B cell (primary cell): ENCODE measurements around the gene FCN1. TPM values are rescaled to one million over a fixed set of nuclear protein-coding genes. Genes with fewer than 3 reads are reported as not detected.

Experiments used
- ATAC-seq: fragments of 200-7000 bp; cut with Tn5 transposase; one replicate; pipeline ENCODE4 v1.10.0; 2021; ENCODE audit warnings: low read depth, mild to moderate bottlenecking, moderate number of reproducible peaks, moderate library complexity
- CTCF ChIA-PET: fragments of 350-600 bp; sonication (Branson Sonifier 250); formaldehyde crosslinking; loops from one replicate; lab custom pipeline; 2021; ENCODE audit warnings: antibody characterized with exemption, inconsistent platforms; lab: Charles Lee
- POLR2A ChIA-PET: fragments of 350-600 bp; sonication (Branson Sonifier 250); formaldehyde crosslinking; loops from one replicate; lab custom pipeline; 2021; ENCODE audit warnings: antibody characterized with exemption; lab: Charles Lee
- DNase-seq: peaks from one replicate; pipeline ENCODE4 v3.0.0; 2013
- H2AFZ ChIP-seq: 2 replicates; pipeline ENCODE4 v1.6.1; 2012; ENCODE audit warnings: mild to moderate bottlenecking, low read depth, low read length; ENCODE audit not compliant: insufficient read depth, poor library complexity, severe bottlenecking
- H3K27ac ChIP-seq, 2 donors: 1 replicate in 1 of 2; 2 replicates in 1 of 2; pipeline ENCODE4 v1.5.1; 2012 to 2013; ENCODE audit warnings: low read length in 2 of 2, mild to moderate bottlenecking in 2 of 2, moderate library complexity in 1 of 2
- H3K27me3 ChIP-seq, 4 experiments: fragments of 200-600 bp in 1 of 4; sonication (generic) in 1 of 4; replicated peaks in 1 of 4; 1 replicate in 2 of 4; 2 replicates in 2 of 4; pipeline versions ENCODE4 v1.6.1 to v1.7.0; 2013 to 2016; ENCODE audit warnings: low read length in 3 of 4, mild to moderate bottlenecking in 2 of 4, mixed read lengths in 1 of 4, moderate library complexity in 1 of 4; ENCODE audit not compliant: insufficient read depth in 4 of 4, control insufficient read depth in 3 of 4; ENCODE audit errors: control extremely low read depth in 1 of 4
- H3K36me3 ChIP-seq, 2 experiments: replicated peaks in 1 of 2; 1 replicate in 1 of 2; 2 replicates in 1 of 2; pipeline versions ENCODE4 v1.6.1 to v1.7.1; 2013; ENCODE audit warnings: low read length in 1 of 2; ENCODE audit not compliant: insufficient read depth in 2 of 2, control insufficient read depth in 1 of 2; ENCODE audit errors: control extremely low read depth in 1 of 2, extremely low read depth in 1 of 2
- H3K4me1 ChIP-seq, 2 donors: fragments of 200-600 bp in 1 of 2; sonication (generic) in 1 of 2; 1 replicate in 1 of 2; 2 replicates in 1 of 2; pipeline versions ENCODE4 v1.5.1 to v1.6.1; 2013 to 2017; ENCODE audit warnings: low read length in 2 of 2; ENCODE audit not compliant: control insufficient read depth in 2 of 2, insufficient read depth in 2 of 2
- H3K4me2 ChIP-seq: replicated peaks from 2 replicates; pipeline ENCODE3; 2012; ENCODE audit warnings: mild to moderate bottlenecking, low read depth, low read length; ENCODE audit not compliant: poor library complexity, severe bottlenecking
- H3K4me3 ChIP-seq, 5 experiments: fragments of 200-600 bp in 1 of 5; sonication (generic) in 1 of 5; 1 replicate in 3 of 5; 2 replicates in 2 of 5; pipeline versions ENCODE4 v1.5.1 to v1.7.0; 2011 to 2016; ENCODE audit warnings: low read length in 4 of 5, mild to moderate bottlenecking in 4 of 5, low read depth in 2 of 5, control low read depth in 1 of 5, moderate library complexity in 1 of 5; ENCODE audit not compliant: insufficient read depth in 1 of 5; ENCODE audit errors: control extremely low read depth in 1 of 5, extremely low read depth in 1 of 5
- H3K79me2 ChIP-seq: fragments of 200-600 bp; sonication (generic); one replicate; pipeline ENCODE4 v1.6.0; 2016; ENCODE audit warnings: low read length; ENCODE audit not compliant: control insufficient read depth, insufficient read depth
- H3K9ac ChIP-seq: fragments of 200-600 bp; sonication (generic); 2 replicates; pipeline ENCODE4 v1.6.1; 2017; ENCODE audit warnings: mild to moderate bottlenecking, low read length, moderate library complexity
- H3K9me3 ChIP-seq, 3 donors: one replicate each; pipeline versions ENCODE4 v1.6.1 to v1.7.1; 2013; ENCODE audit warnings: low read length in 2 of 3; ENCODE audit not compliant: control insufficient read depth in 2 of 3, insufficient read depth in 1 of 3; ENCODE audit errors: control extremely low read depth in 1 of 3
- H4K20me1 ChIP-seq: 2 replicates; pipeline ENCODE4 v1.6.0; 2012; ENCODE audit warnings: mild to moderate bottlenecking, low read length; ENCODE audit not compliant: insufficient read depth, control insufficient read depth, poor library complexity, severe bottlenecking
- H3K27ac Mint-ChIP-seq: one replicate; pipeline ENCODE4 v1.8.0; 2021; ENCODE audit warnings: mixed read lengths
- H3K27me3 Mint-ChIP-seq: one replicate; pipeline ENCODE4 v1.8.0; 2021; ENCODE audit warnings: mixed read lengths
- H3K4me1 Mint-ChIP-seq: one replicate; pipeline ENCODE4 v1.8.0; 2021; ENCODE audit warnings: mixed read lengths
- H3K4me3 Mint-ChIP-seq: one replicate; pipeline ENCODE4 v1.8.0; 2021; ENCODE audit warnings: mixed read lengths
- H3K9me3 Mint-ChIP-seq: one replicate; pipeline ENCODE4 v1.8.0; 2022; ENCODE audit warnings: mixed read lengths; ENCODE audit not compliant: insufficient read depth
- CTCF ChIP-seq: fragments of 200-600 bp; IDR thresholded peaks from one replicate; pipeline ENCODE4 v1.8.0; 2022; ENCODE audit warnings: antibody characterized with exemption, mild to moderate bottlenecking
- EZH2 ChIP-seq: IDR thresholded peaks from 2 replicates; pipeline ENCODE4 v1.6.1; 2012; ENCODE audit warnings: borderline replicate concordance, low read depth, mild to moderate bottlenecking, moderate library complexity, low read length; ENCODE audit not compliant: insufficient read depth, poor library complexity, severe bottlenecking
- WGBS: methylation state at CpG from one replicate; pipeline ENCODE4 v1.1.5; 2013; ENCODE audit warnings: missing lambda C conversion rate; ENCODE audit not compliant: insufficient coverage; 5-methylcytosine and 5-hydroxymethylcytosine counted together
- intact Hi-C: fragments of 100-400 bp; cut with micrococcal nuclease; formaldehyde crosslinking; loops from one replicate; pipeline ENCODE4 v1.10.0; 2022
- polyA plus RNA-seq: library from polyadenylated mRNA; depleted of rRNA; stranded (reverse); fragments of >200 nt; gene quantifications from 2 replicates; pipeline ENCODE4 v1.2.3, GENCODE V29; 2012
- total RNA-seq, 2 donors: library from RNA; stranded (reverse); fragments of 120-200 nt in 1 of 2; gene quantifications; 1 replicate in 1 of 2; 2 replicates in 1 of 2; pipeline versions ENCODE4 v1.2.3 to v1.2.4, GENCODE V29; 2013 to 2022

The FCN1 gene
- total and polyA plus RNA-seq, 2 donors (not counting 1 experiment from before 2014, with no cell fraction given), result 2.2 to 20.6 TPM

GRCh38 chr9:134892820-134893420 lies 24.8 kb downstream of the FCN1 start:
- Histone ChIP-seq H3K79me2 (no peaks in the 10 kb centered on the region), H3K9me3 (peaks cover 0 to 14% (median 0%) of the 10 kb centered on the region in 3 donors), H3K4me1 (no peaks in the 10 kb centered on the region), H2AFZ (no peak overlapping the region), H3K36me3 (no peaks in the 10 kb centered on the region), H3K4me2 (no peak overlapping the region), H3K9ac (no peak overlapping the region), H4K20me1 (no peaks in the 10 kb centered on the region), H3K4me3 (no peak overlapping the region), H3K27me3 (peaks cover 0 to 15% (median 3%) of the 10 kb centered on the region in 4 experiments), H3K27ac (no peak overlapping the region)
- Mint-ChIP-seq H3K9me3 (no peaks in the 10 kb centered on the region), H3K4me1 (peaks cover under 1% of the 10 kb centered on the region), H3K27ac (no peak overlapping the region), H3K4me3 (no peak overlapping the region), H3K27me3 (peaks cover 26% of the 10 kb centered on the region)
- POLR2A ChIA-PET, result no interaction called here
- TF ChIP-seq EZH2 (no peak), CTCF (no peak)
- intact Hi-C loops, result no loop called here
- CTCF ChIA-PET, result no interaction called here
- DNase-seq (no peak), ATAC-seq (no peak)
- WGBS, result 62% methylated on average over 4 of the region's 7 CpGs

GRCh38 chr9:134892221-134892620 lies 25.5 kb downstream of the FCN1 start:
- Histone ChIP-seq H2AFZ (no peak overlapping the region), H3K4me3 (no peak overlapping the region), H3K36me3 (no peaks in the 10 kb centered on the region), H3K27me3 (peaks cover 0 to 19% (median 6%) of the 10 kb centered on the region in 4 experiments), H3K4me1 (peaks cover 0 to 4% of the 10 kb centered on the region in 2 donors), H4K20me1 (no peaks in the 10 kb centered on the region), H3K4me2 (no peak overlapping the region), H3K9me3 (peaks cover 0 to 14% (median 0%) of the 10 kb centered on the region in 3 donors), H3K9ac (no peak overlapping the region), H3K79me2 (no peaks in the 10 kb centered on the region), H3K27ac (no peak overlapping the region)
- 80% methylated on average over 5 of the region's 6 CpGs for WGBS
- ATAC-seq, result no peak
- Mint-ChIP-seq H3K27me3 (peaks cover 22% of the 10 kb centered on the region), H3K4me1 (peaks cover 2% of the 10 kb centered on the region), H3K4me3 (no peak overlapping the region), H3K27ac (no peak overlapping the region), H3K9me3 (no peaks in the 10 kb centered on the region)
- no peak for DNase-seq
- ChIA-PET CTCF (no interaction called here), POLR2A (no interaction called here)
- intact Hi-C loops, result no loop called here
- no peak for TF ChIP-seq EZH2
- TF ChIP-seq CTCF, result no peak
